Breast epithelium (tissue), 3 donors: ENCODE results near the gene SLC39A7.

Source experiments
- CTCF ChIP-seq, 3 donors: fragments of 450-650 bp; IDR thresholded peaks; one replicate each; pipeline ENCODE4 v1.5.1; 2016 to 2017; ENCODE audit warnings: antibody characterized with exemption in 3 of 3, mild to moderate bottlenecking in 3 of 3, moderate library complexity in 3 of 3
- POLR2A ChIP-seq: fragments of 450-650 bp; IDR thresholded peaks from one replicate; pipeline ENCODE4 v1.6.1; 2016; ENCODE audit warnings: antibody characterized with exemption, mild to moderate bottlenecking, moderate library complexity
- POLR2AphosphoS5 ChIP-seq, 3 donors: sonication (generic); formaldehyde crosslinking; IDR thresholded peaks; one replicate each; pipeline ENCODE4 v1.6.1; 2017; ENCODE audit warnings: antibody characterized with exemption in 3 of 3

- TF ChIP-seq CTCF (IDR thresholded peaks at IDR 0.05): no peak
- TF ChIP-seq POLR2A: no peak
- TF ChIP-seq POLR2AphosphoS5 (IDR thresholded peaks at IDR 0.05): no peak
Measured at GRCh38 chr6:33215271-33216116, 14.8 kb downstream of the SLC39A7 start.
